PC-3 (cell line): ENCODE measurements around the gene FSD1. TPM values are rescaled to one million over a fixed set of nuclear protein-coding genes. Genes with fewer than 3 reads are reported as not detected.

ENCODE experiments used
- ATAC-seq: fragments of 200-7000 bp; cut with Tn5 transposase; 2 replicates; pipeline ENCODE4 v1.9.1; 2020; ENCODE audit warnings: mild to moderate bottlenecking, moderate library complexity
- BruUV-seq: library from RNA; stranded (reverse); fragments of 400-500 nt; replicated peaks from 2 replicates; lab custom pipeline; 2021; lab: Mats Ljungman, UMichigan
- CTCF ChIA-PET: fragments of 300-600 bp; sonication (Branson Sonifier 250); formaldehyde crosslinking; loops from one replicate; lab custom pipeline; 2022; ENCODE audit warnings: antibody characterized with exemption; lab: Charles Lee
- POLR2A ChIA-PET: fragments of 300-600 bp; sonication (Branson Sonifier 250); formaldehyde crosslinking; loops from one replicate; lab custom pipeline; 2022; ENCODE audit warnings: antibody characterized with exemption; ENCODE audit not compliant: unreplicated experiment; lab: Charles Lee
- DNase-seq: peaks from one replicate; pipeline ENCODE4 v3.0.0-alpha.2; 2015
- H2AFZ ChIP-seq: fragments of 300-600 bp; sonication (generic); 2 replicates; pipeline ENCODE4 v1.6.0; 2016; ENCODE audit warnings: antibody characterized with exemption, low read length
- H3F3A ChIP-seq: fragments of 300-600 bp; sonication (generic); one replicate; pipeline ENCODE4 v1.6.0; 2017; ENCODE audit warnings: antibody characterized with exemption, low read length, control low read depth, mild to moderate bottlenecking; ENCODE audit not compliant: unreplicated experiment
- H3K27ac ChIP-seq: fragments of 300-600 bp; sonication (generic); 2 replicates; pipeline ENCODE4 v1.5.1; 2016; ENCODE audit warnings: mild to moderate bottlenecking, low read length
- H3K27me3 ChIP-seq: fragments of 300-600 bp; sonication (generic); 2 replicates; pipeline ENCODE4 v1.6.1; 2016; ENCODE audit warnings: low read length, mixed read lengths
- H3K36me3 ChIP-seq: fragments of 300-600 bp; sonication (generic); 2 replicates; pipeline ENCODE4 v1.6.1; 2016; ENCODE audit warnings: low read depth, mixed run types, low read length, mixed read lengths
- H3K4me1 ChIP-seq: fragments of 300-600 bp; sonication (generic); 2 replicates; pipeline ENCODE4 v1.5.1; 2016; ENCODE audit warnings: low read length; ENCODE audit not compliant: insufficient read depth
- H3K4me2 ChIP-seq: fragments of 300-600 bp; sonication (generic); 2 replicates; pipeline ENCODE4 v1.6.0; 2016; ENCODE audit warnings: low read length
- H3K4me3 ChIP-seq: fragments of 300-600 bp; sonication (generic); 2 replicates; pipeline ENCODE4 v1.5.1; 2016; ENCODE audit warnings: mild to moderate bottlenecking, low read length, mixed read lengths
- H3K79me2 ChIP-seq: fragments of 300-600 bp; sonication (generic); 2 replicates; pipeline ENCODE4 v1.6.1; 2017; ENCODE audit warnings: low read length, mixed read lengths
- H3K9ac ChIP-seq: fragments of 300-600 bp; sonication (generic); 2 replicates; pipeline ENCODE4 v1.6.0; 2016; ENCODE audit warnings: mild to moderate bottlenecking, low read length
- H3K9me2 ChIP-seq: fragments of 300-600 bp; sonication (generic); replicated peaks from 2 replicates; pipeline ENCODE4 v1.6.1; 2016; ENCODE audit warnings: mixed run types, low read length, mixed read lengths
- H3K9me3 ChIP-seq: fragments of 300-600 bp; sonication (generic); 2 replicates; pipeline ENCODE4 v1.6.1; 2016; ENCODE audit warnings: low read length, mixed read lengths
- H4K20me1 ChIP-seq: fragments of 300-600 bp; sonication (generic); 2 replicates; pipeline ENCODE4 v1.6.1; 2016; ENCODE audit warnings: low read length, mixed read lengths
- EZH2 ChIP-seq: fragments of 300-600 bp; sonication (generic); IDR thresholded peaks from one replicate; pipeline ENCODE4 v1.6.1; 2017; ENCODE audit warnings: antibody characterized with exemption, mild to moderate bottlenecking, low read length; ENCODE audit not compliant: unreplicated experiment
- EZH2phosphoT487 ChIP-seq: fragments of 300-600 bp; sonication (generic); IDR thresholded peaks from 2 replicates; pipeline ENCODE4 v1.6.1; 2018; ENCODE audit warnings: mild to moderate bottlenecking, antibody characterized with exemption, low read length, borderline replicate concordance
- intact Hi-C: fragments of 100-400 bp; cut with micrococcal nuclease; formaldehyde crosslinking; loops from 2 replicates; pipeline ENCODE4 v1.9.0; 2023
- total RNA-seq: library from RNA; depleted of rRNA; stranded (reverse); fragments of >200 nt; gene quantifications from 2 replicates; pipeline ENCODE4 v1.2.3, GENCODE V29; 2014
- TF ChIP-seq, protein P1 (sequence below): fragments of 300-600 bp; sonication (generic); conservative IDR thresholded peaks from 2 replicates; pipeline ENCODE4 v1.5.1; 2017; ENCODE audit warnings: antibody characterized with exemption, low read depth, mild to moderate bottlenecking, low read length

Gene FSD1
- total RNA-seq, 1 experiment from 2014 or later, result 8.7 TPM

GRCh38 chr19:4258181-4258580 is 46.2 kb upstream of the FSD1 start:
- Histone ChIP-seq H4K20me1 (no peaks in the 10 kb centered on the region), H3K79me2 (no peaks in the 10 kb centered on the region), H3K4me3 (no peak overlapping the region), H3K4me2 (no peak overlapping the region), H3K9me2 (no peaks in the 10 kb centered on the region), H3K9ac (no peak overlapping the region), H2AFZ (no peak overlapping the region), H3F3A (no peaks in the 10 kb centered on the region), H3K27me3 (no peaks in the 10 kb centered on the region), H3K36me3 (peaks cover 9% of the 10 kb centered on the region), H3K27ac (no peak overlapping the region), H3K9me3 (no peaks in the 10 kb centered on the region), H3K4me1 (no peaks in the 10 kb centered on the region)
- TF ChIP-seq EZH2, result no peak
- TF ChIP-seq, protein P1, sequence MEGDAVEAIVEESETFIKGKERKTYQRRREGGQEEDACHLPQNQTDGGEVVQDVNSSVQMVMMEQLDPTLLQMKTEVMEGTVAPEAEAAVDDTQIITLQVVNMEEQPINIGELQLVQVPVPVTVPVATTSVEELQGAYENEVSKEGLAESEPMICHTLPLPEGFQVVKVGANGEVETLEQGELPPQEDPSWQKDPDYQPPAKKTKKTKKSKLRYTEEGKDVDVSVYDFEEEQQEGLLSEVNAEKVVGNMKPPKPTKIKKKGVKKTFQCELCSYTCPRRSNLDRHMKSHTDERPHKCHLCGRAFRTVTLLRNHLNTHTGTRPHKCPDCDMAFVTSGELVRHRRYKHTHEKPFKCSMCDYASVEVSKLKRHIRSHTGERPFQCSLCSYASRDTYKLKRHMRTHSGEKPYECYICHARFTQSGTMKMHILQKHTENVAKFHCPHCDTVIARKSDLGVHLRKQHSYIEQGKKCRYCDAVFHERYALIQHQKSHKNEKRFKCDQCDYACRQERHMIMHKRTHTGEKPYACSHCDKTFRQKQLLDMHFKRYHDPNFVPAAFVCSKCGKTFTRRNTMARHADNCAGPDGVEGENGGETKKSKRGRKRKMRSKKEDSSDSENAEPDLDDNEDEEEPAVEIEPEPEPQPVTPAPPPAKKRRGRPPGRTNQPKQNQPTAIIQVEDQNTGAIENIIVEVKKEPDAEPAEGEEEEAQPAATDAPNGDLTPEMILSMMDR, result no peak
- TF ChIP-seq EZH2phosphoT487, result no peak
- ChIA-PET CTCF (no interaction called here), POLR2A (no interaction called here)
- no TSS peak for BruUV-seq
- ATAC-seq (no peak), DNase-seq (no peak)
- intact Hi-C loops, result no loop called here

- Histone ChIP-seq H3K9me3 (no peaks in the 10 kb centered on the region), H3F3A (no peaks in the 10 kb centered on the region), H3K4me1 (no peaks in the 10 kb centered on the region), H3K4me2 (no peak overlapping the region), H3K9ac (no peak overlapping the region), H2AFZ (no peak overlapping the region), H3K9me2 (no peaks in the 10 kb centered on the region), H3K36me3 (peaks cover 9% of the 10 kb centered on the region), H3K4me3 (no peak overlapping the region), H3K27me3 (no peaks in the 10 kb centered on the region), H3K27ac (no peak overlapping the region), H3K79me2 (no peaks in the 10 kb centered on the region), H4K20me1 (no peaks in the 10 kb centered on the region)
- intact Hi-C loops, result no loop called here
- ATAC-seq (no peak), DNase-seq (no peak)
- BruUV-seq, result no TSS peak
- POLR2A ChIA-PET, result no interaction called here
- TF ChIP-seq EZH2 (no peak), EZH2phosphoT487 (no peak)
- TF ChIP-seq, protein P1, result no peak
- CTCF ChIA-PET, result no interaction called here
Observed at GRCh38 chr19:4260613-4261191, 43.7 kb upstream of the FSD1 start.

DNA sequence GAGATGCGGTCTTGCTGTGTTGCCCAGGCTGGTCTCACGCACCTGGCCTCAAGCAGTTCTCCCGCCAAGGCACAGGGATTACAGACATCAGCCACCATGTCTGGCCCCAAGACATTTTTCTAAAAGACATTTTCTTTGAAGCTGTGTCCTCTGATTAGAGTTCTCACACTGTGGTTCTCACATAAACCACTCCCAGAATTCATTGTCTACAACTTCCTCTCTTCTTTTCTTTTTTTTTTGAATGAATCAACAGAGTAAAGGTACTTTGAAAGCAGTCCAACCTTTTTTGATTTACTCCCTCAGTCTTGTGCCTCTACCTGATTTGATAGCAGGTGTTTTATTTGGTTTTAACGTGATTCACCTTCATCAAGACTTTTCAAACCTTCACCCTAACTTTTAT is 39.6 kb upstream of the FSD1 start:
- Histone ChIP-seq H3K36me3 (peaks cover 5% of the 10 kb centered on the region; the same call in 1 of the 2 replicates), H3K4me1 (no peaks in the 10 kb centered on the region), H3K27ac (no peak overlapping the region), H3K9me3 (no peaks in the 10 kb centered on the region), H2AFZ (no peak overlapping the region), H3K4me2 (no peak overlapping the region), H3K4me3 (no peak overlapping the region), H3K79me2 (no peaks in the 10 kb centered on the region), H4K20me1 (no peaks in the 10 kb centered on the region), H3K9ac (no peak overlapping the region), H3K9me2 (no peaks in the 10 kb centered on the region), H3K27me3 (no peaks in the 10 kb centered on the region), H3F3A (no peaks in the 10 kb centered on the region)
- ATAC-seq (no peak), DNase-seq (no peak)
- BruUV-seq, result no TSS peak
- TF ChIP-seq EZH2, result no peak
- TF ChIP-seq, protein P1, result no peak
- intact Hi-C loops, result loop anchor here (5.0 kb wide), 1 partner anchor 87 kb away; no protein-coding TSS in a partner anchor
- ChIA-PET CTCF (interaction anchor here (0.7 kb wide), 1 partner anchor 28 kb away, joined by 3 read pairs; no protein-coding TSS in a partner anchor), POLR2A (no interaction called here)
